Body of pancreas (tissue), 4 donors: ENCODE data around the gene LIMS4. TPM values are rescaled to one million over a fixed set of nuclear protein-coding genes. Genes with fewer than 3 reads are reported as not detected.
"Not testable (repeated sequence)": the region's sequence is repeated elsewhere in the genome, so short reads cannot be mapped to it uniquely, and the experiment has no call there.

Experiments used
- ATAC-seq: fragments of 150-250 bp; one replicate; pipeline ENCODE4 v1.9.1; 2016
- DNase-seq, 4 donors: peaks; one replicate each; pipeline ENCODE4 v3.0.0-alpha.2; 2019
- H3K27ac ChIP-seq, 4 donors: fragments of 200-600 bp; sonication (generic); 1 replicate in 3 of 4; 2 replicates in 1 of 4; pipeline versions ENCODE4 v1.5.1 to v1.6.1; 2016 to 2019; ENCODE audit warnings: mild to moderate bottlenecking in 1 of 4, mixed read lengths in 1 of 4, moderate library complexity in 1 of 4
- H3K27me3 ChIP-seq, 2 donors: fragments of 200-600 bp; sonication (generic); one replicate each; pipeline ENCODE4 v1.6.0; 2016; ENCODE audit warnings: mild to moderate bottlenecking in 1 of 2
- H3K36me3 ChIP-seq, 2 donors: fragments of 200-600 bp; sonication (generic); replicated peaks in 1 of 2; 2 replicates each; pipeline ENCODE4 v1.5.1; 2016; ENCODE audit warnings: low read depth in 2 of 2; ENCODE audit not compliant: insufficient read depth in 1 of 2
- H3K4me1 ChIP-seq: fragments of 200-600 bp; sonication (generic); one replicate; pipeline ENCODE4 v1.6.0; 2016
- H3K4me3 ChIP-seq, 2 donors: fragments of 200-600 bp; sonication (generic); 1 replicate in 1 of 2; 2 replicates in 1 of 2; pipeline ENCODE4 v1.5.1; 2016 to 2019
- H3K9me3 ChIP-seq, 3 donors: fragments of 200-600 bp; sonication (generic); 1 replicate in 2 of 3; 2 replicates in 1 of 3; pipeline ENCODE4 v1.5.1; 2016
- WGBS, 2 donors: methylation state at CpG; one replicate each; pipeline ENCODE4 v1.1.5; 2017; 5-methylcytosine and 5-hydroxymethylcytosine counted together
- intact Hi-C: fragments of 100-400 bp; cut with DNase I; formaldehyde crosslinking; loops from one replicate; pipeline ENCODE4 v1.15.1; 2023
- total RNA-seq, 2 donors: library from RNA; depleted of rRNA; stranded (reverse); fragments of >200 nt; gene quantifications; one replicate each; pipeline ENCODE4 v1.1.0, GENCODE V29; 2016

The LIMS4 gene, protein sequence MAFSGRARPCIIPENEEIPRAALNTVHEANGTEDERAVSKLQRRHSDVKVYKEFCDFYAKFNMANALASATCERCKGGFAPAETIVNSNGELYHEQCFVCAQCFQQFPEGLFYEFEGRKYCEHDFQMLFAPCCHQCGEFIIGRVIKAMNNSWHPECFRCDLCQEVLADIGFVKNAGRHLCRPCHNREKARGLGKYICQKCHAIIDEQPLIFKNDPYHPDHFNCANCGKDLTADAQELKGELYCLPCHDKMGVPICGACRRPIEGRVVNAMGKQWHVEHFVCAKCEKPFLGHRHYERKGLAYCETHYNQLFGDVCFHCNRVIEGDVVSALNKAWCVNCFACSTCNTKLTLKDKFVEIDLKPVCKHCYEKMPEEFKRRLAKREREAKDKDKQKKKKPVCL
- 1 to 10 TPM in 1 of 2 donors, not detected in 1; 8.3 TPM for total RNA-seq

DNA sequence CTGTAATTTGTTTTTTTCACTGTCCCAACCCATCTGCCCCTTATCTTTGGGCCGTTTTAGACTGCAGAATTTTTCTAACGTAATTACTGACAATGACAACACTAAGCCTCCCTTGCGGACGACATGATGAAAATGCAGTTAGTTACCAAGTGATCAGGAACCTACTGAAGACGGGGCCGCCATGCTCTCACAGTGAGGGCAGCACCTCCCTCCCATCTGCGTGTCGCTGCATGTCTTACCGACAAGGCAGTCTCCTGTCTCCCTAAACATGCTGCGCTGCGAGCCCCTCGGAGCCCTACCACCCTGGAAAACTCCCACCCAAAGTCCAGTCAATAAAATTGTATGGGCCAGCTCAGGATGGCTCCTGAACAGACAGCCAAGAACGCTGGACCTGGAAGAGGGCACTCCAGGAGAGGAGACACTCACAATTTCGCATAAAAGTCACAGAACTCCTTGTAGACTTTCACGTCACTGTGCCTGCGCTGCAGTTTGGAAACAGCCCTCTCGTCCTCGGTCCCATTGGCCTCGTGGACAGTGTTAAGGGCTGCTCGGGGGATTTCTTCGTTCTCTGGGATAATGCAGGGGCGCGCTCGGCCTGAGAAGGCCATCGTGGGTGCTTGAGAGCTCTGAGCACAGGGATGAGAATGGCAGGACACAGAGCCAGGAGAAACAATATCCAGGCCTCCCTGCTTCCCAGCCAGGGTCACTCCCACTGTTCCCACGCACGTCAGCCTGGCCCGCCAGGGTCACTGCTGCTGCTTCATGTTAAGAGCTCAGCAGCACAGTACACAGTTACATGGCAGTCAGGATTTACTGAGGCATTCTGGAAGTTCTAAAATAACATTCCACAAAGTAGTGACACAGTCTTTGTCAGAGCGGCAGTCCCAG, at the start of gene LIMS4:
Gene LIMS4 (minus strand): TSS at position 646 of the 888 bp plus-strand sequence. CDS start 38 bp downstream, at position 608.
- H3K27me3 ChIP-seq, DNase-seq, H3K27ac ChIP-seq, H3K4me3 ChIP-seq, H3K9me3 ChIP-seq, H3K4me1 ChIP-seq, intact Hi-C loops, H3K36me3 ChIP-seq: not testable (repeated sequence)
- no CpG with 5 or more reads among the region's 29 CpGs for WGBS, 2 donors
- ATAC-seq = peak; percentile 77

DNA sequence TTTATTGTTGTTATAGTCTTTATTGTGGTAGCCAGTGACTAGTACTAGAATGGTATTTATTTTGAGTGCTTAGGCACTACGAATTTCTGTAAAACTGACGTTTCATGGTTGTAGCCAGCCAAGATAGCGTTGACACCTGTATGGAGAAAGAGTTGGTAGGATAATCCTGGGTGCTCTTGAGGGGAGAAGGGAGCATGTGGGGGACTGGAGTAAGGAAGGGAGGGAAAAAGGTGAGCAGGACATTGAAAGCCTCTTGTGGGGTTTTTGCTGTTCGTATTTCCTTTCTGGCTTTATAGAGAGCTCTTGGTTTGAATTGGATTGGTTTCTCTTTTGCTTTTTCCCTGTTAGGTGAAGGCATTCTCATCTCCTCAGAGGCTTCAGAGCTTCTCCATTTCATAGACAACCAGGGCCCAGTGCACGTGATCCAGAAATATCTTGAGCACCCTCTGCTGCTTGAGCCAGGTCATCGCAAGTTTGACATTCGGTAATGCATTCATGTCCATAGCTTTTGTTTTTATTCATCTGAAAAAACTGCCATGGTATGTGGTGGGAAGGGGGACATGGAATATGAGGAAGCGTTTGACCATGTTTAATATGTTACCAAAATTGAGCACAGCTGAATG, 27.2 kb upstream of the LIMS4 start:
- H3K36me3 ChIP-seq, H3K27ac ChIP-seq, H3K9me3 ChIP-seq, intact Hi-C loops, DNase-seq, H3K4me1 ChIP-seq, H3K4me3 ChIP-seq, H3K27me3 ChIP-seq: not testable (repeated sequence)
- WGBS, 2 donors = no CpG with 5 or more reads among the region's 8 CpGs
- peak; percentile 87 for ATAC-seq

DNA sequence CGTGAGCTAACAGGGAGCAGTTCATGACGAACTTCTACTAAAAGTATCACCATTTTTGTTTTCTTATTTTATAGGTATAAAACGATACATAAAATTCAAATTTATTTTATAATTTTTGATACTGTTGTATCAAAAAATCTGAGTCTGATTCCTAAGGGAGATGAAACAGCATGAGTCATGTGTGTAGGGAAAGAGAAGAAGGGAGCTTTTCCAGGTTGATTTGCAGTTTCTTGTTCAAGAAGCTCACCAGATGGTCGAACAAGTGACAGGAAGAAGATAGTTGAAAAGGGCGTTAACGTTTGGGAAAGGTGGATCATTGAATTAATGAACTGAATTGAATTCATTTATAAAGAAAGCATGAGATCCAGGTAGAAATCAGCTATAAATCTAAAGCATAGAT, 23.4 kb upstream of the LIMS4 start:
- H3K4me1 ChIP-seq, ATAC-seq, H3K4me3 ChIP-seq, H3K27ac ChIP-seq, DNase-seq, H3K9me3 ChIP-seq, H3K27me3 ChIP-seq, intact Hi-C loops, H3K36me3 ChIP-seq: not testable (repeated sequence)
- no CpG with 5 or more reads among the region's 6 CpGs for whole genome bisulfite sequencing, 2 donors

DNA sequence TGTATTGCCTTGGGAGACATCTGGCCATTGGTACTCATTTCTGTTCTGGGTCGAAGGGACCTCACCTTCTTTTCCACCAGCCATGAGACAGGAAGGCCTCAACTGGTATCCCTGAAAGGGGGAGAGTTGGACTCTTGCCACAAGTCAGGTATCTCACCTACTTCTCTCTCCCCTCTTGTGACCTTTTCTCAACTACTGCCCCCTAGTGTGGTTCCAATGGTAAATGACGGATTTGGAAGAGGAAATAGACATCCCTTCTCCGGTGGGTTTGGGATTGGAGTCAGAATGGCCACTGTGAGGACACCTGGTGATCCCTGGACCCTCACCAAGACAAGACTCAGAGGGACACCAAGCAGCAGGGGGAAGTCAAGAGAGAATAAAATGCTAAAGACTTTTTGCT, 21.9 kb upstream of the LIMS4 start:
- DNase-seq, H3K27me3 ChIP-seq, H3K4me1 ChIP-seq, H3K27ac ChIP-seq, H3K4me3 ChIP-seq, ATAC-seq, H3K36me3 ChIP-seq, intact Hi-C loops, H3K9me3 ChIP-seq: not testable (repeated sequence)
- WGBS, 2 donors = no CpG with 5 or more reads among the region's 3 CpGs

DNA sequence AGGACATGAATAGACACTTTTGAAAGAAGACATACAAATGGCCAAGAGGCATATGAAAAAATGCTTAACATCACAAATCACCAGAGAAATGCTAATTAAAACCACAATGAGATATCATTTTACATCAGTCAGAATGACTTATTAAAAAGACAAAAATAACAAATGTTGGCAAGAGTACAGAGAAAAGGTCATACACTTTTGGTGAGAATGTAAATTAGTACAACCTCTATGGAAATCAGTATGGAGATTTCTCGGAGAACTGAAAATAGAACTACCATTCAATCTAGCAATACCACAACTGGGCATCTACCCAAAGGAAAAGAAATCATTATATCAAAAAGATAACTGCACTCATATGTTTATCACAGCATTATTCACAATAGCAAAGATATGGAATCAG, 16.4 kb upstream of the LIMS4 start:
- H3K4me3 ChIP-seq, H3K4me1 ChIP-seq, H3K27me3 ChIP-seq, H3K36me3 ChIP-seq, DNase-seq, ATAC-seq, H3K9me3 ChIP-seq, H3K27ac ChIP-seq, intact Hi-C loops: not testable (repeated sequence)
- WGBS, 2 donors = no CpG with 5 or more reads among the region's 1 CpG

DNA sequence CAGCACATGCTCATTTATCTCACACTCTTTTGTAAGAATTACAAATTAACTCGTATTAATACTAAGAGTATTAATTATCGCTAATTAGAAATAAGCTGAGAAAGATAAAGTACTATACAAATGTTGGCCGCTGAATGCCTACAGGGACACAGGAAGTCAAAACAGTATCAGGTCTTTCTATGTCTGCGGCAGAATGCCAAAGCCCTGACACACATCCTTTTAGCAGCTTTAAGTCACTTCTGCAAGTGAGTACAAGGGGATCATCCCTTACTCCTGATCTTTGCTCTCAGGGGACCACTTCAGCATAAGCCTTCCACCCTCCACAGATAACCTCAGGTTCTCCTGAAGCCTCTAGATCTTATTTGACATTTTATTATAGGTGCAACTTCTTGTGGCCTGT, 10.1 kb upstream of the LIMS4 start:
- H3K36me3 ChIP-seq, intact Hi-C loops, ATAC-seq, H3K4me3 ChIP-seq, H3K9me3 ChIP-seq, H3K4me1 ChIP-seq, H3K27me3 ChIP-seq, H3K27ac ChIP-seq, DNase-seq: not testable (repeated sequence)
- WGBS, 2 donors = no CpG with 5 or more reads among the region's 4 CpGs

DNA sequence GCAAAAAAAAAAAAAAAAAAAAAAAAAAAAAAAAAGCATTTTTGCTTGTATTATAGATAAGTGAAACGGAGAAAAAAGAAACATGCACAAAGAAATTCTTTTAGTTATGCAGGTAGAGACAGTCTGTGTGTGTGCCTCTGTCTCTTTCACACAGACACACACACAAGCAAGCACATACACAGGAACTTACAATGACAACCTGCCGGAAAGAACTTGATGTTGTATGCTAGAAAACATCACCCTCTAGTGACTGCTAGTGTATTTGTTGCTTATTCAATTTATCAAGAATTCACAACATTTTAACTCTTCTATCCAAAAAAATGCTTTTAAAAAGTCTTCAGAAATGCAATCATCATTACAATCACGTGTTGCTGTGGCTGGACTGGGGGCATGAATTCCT, 8.6 kb upstream of the LIMS4 start:
- WGBS, 2 donors = no CpG with 5 or more reads among the region's 3 CpGs
- peak; percentile 59 for ATAC-seq
- intact Hi-C loops = not testable (repeated sequence)

DNA sequence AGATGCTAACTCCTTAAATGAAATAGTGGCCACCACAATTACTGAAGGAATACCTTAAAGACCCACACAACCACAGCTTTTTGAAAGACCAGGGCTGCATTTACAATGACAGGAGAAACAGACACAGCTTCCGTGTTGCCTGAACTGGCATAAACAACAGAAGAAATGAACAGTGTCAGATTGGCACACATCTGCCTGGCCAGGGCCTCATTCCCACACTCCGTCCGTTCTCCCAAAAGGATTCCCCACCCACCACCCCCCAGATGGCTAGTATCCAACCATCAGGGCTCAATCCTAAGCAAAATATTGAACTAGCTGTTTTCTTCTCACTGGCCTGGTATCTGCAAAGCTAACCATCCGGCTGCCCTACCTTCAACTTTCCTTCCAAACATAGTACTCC, 7.5 kb upstream of the LIMS4 start:
- H3K9me3 ChIP-seq, intact Hi-C loops, H3K4me1 ChIP-seq, H3K27me3 ChIP-seq, H3K36me3 ChIP-seq, H3K27ac ChIP-seq, DNase-seq, H3K4me3 ChIP-seq: not testable (repeated sequence)
- ATAC-seq = peak; percentile 57
- no CpG with 5 or more reads among the region's 4 CpGs for WGBS, 2 donors

More for the DNA sequence above, 8.6 kb upstream of the LIMS4 start:
- DNase-seq, H3K27me3 ChIP-seq, H3K36me3 ChIP-seq, H3K9me3 ChIP-seq, H3K4me1 ChIP-seq, H3K4me3 ChIP-seq, H3K27ac ChIP-seq: not testable (repeated sequence)

DNA sequence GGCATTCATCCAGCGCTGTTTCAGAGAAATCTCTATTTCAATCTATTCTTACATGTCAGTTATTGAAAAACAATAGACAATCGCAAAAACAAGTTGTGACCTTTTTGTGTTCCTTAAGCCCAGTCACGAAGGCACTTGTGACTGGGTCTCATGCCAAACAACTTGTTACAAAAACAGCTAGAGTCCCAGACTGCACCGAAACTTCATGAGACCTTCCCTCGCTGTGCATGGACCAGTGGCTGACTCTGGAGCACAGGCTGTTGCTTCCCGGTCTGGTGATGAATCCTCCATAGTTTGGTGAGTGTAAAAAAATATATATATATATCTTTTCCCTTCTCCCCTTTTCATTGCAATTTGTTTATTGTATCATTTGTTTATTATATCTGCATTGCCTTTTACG, 4.8 kb upstream of the LIMS4 start:
- H3K27me3 ChIP-seq, DNase-seq, H3K27ac ChIP-seq, intact Hi-C loops, H3K4me3 ChIP-seq, H3K4me1 ChIP-seq, H3K9me3 ChIP-seq, H3K36me3 ChIP-seq: not testable (repeated sequence)
- WGBS, 2 donors = no CpG with 5 or more reads among the region's 7 CpGs
- ATAC-seq = peak; percentile 59

DNA sequence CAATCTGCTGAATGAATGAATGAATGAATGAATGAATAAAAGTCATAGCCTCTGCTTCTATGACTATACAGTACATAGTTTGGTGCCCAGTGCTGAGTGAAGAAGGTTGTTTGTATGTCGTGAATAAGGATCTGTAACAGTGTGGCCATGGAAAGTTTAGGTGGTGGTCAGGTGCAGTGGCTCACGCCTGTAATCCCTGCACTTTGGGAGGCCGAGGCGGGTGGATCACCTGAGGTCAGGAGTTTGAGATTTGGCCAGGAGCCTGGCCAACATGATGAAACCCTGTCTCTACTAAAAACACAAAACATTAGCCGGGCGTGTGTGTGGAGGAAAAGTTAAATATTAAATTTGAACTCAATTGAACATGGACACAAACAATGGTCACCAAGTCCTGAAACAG, 4.3 kb upstream of the LIMS4 start:
- H3K4me1 ChIP-seq, intact Hi-C loops: not testable (repeated sequence)
- peak; percentile 71 for ATAC-seq

DNA sequence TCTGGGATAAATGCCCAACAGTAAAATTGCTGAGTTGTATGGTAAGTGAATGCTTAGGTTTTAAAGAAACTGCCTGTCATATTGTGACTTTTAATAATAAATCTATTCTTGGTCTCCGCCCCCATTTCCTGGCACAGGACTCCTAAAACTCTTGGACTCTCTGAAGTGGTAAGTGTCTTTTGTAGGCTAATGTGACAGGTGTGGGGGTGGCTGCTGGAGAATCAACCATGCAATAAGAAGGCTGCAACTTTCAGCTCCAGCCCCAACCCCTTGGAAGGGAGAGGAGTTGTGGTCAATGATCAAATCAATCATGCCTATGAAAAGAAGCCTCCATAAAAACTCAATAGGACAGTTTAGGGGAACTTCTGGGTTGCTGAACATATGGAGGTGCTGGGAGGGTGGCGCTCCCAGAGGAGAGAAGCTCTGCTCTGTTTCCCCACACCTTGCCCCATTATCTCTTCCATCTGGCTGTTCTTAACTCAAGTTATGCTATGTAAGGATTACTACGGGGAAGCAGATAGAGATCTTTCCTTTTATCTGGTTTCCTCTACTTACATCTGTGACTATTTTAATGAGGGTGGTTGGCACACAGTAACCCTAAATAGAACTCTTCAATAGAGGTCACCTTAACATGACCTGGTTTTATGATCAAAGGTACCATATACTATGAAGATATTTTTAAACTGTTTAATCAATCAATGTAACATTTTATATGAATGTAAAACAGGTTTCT, 3.2 kb upstream of the LIMS4 start:
- H3K27me3 ChIP-seq, H3K9me3 ChIP-seq, ATAC-seq, H3K4me1 ChIP-seq, H3K36me3 ChIP-seq, DNase-seq, intact Hi-C loops, H3K4me3 ChIP-seq, H3K27ac ChIP-seq: not testable (repeated sequence)
- no CpG with 5 or more reads among the region's 3 CpGs for WGBS, 2 donors

More for the DNA sequence above, 4.3 kb upstream of the LIMS4 start:
- DNase-seq, H3K9me3 ChIP-seq, H3K27ac ChIP-seq, H3K4me3 ChIP-seq, H3K36me3 ChIP-seq, H3K27me3 ChIP-seq: not testable (repeated sequence)
- WGBS, 2 donors = no CpG with 5 or more reads among the region's 6 CpGs
